GM13976 (cell line): ENCODE data around the gene NPB.
A peak's percentile ranks its signal among the peaks of the same experiment; 100 is the strongest.

ENCODE experiments used
- DNase-seq: peaks from one replicate; pipeline ENCODE4 v3.0.0; 2012; ENCODE audit warnings: low spot score
- CTCF ChIP-seq: IDR thresholded peaks from 2 replicates; pipeline ENCODE4 v1.5.1; 2012; ENCODE audit warnings: borderline replicate concordance, mild to moderate bottlenecking; ENCODE audit not compliant: insufficient read depth; ENCODE audit errors: extremely low read depth, missing control alignments, control extremely low read depth
- in situ Hi-C: fragments of 300-500 bp; cut with MboI; formaldehyde crosslinking; loops from one replicate; pipeline ENCODE4 v1.12.0; 2022; ENCODE audit warnings: low sequenced_read_pairs, mixed read lengths, inconsistent platforms; ENCODE audit not compliant: unreplicated experiment

Gene NPB

GRCh38 chr17:81867170-81867990 is 34.7 kb upstream of the NPB start:
- DNase-seq: no peak
- no peak for TF ChIP-seq CTCF
- in situ Hi-C loops: no loop called here

- in situ Hi-C loops: no loop called here
- no peak for DNase-seq
- TF ChIP-seq CTCF: no peak
Observed at GRCh38 chr17:81867991-81868673, 33.9 kb upstream of the NPB start.

- DNase-seq: no peak
- in situ Hi-C loops: no loop called here
- no peak for TF ChIP-seq CTCF
Observed at GRCh38 chr17:81868674-81869220, 33.3 kb upstream of the NPB start.

- in situ Hi-C loops: no loop called here
- DNase-seq: peak; percentile 76
- peak; percentile 78 for TF ChIP-seq CTCF
Observed at GRCh38 chr17:81869221-81870130, 32.6 kb upstream of the NPB start.

GRCh38 chr17:81870131-81870980 is 31.7 kb upstream of the NPB start:
- in situ Hi-C loops: no loop called here
- TF ChIP-seq CTCF: no peak
- no peak for DNase-seq
